Ovary (tissue), 3 donors: ENCODE results near the gene HSPA12A.

Source experiments
- EP300 ChIP-seq: sonication (generic); formaldehyde crosslinking; IDR thresholded peaks from one replicate; pipeline ENCODE4 v1.6.1; 2017; ENCODE audit warnings: antibody characterized with exemption
- POLR2A ChIP-seq: fragments of 450-650 bp; IDR thresholded peaks from one replicate; pipeline ENCODE4 v1.6.1; 2017; ENCODE audit warnings: antibody characterized with exemption, mild to moderate bottlenecking, moderate library complexity
- TF ChIP-seq, protein P1 (sequence below), 3 donors: fragments of 450-650 bp in 2 of 3; fragments of 200-600 bp in 1 of 3; IDR thresholded peaks; one replicate each; pipeline versions ENCODE4 v1.5.1 to v1.8.0; 2016 to 2022; ENCODE audit warnings: antibody characterized with exemption in 3 of 3, mild to moderate bottlenecking in 1 of 3
- donor health status: DM: no; HTN: no; CAD: no.

DNA sequence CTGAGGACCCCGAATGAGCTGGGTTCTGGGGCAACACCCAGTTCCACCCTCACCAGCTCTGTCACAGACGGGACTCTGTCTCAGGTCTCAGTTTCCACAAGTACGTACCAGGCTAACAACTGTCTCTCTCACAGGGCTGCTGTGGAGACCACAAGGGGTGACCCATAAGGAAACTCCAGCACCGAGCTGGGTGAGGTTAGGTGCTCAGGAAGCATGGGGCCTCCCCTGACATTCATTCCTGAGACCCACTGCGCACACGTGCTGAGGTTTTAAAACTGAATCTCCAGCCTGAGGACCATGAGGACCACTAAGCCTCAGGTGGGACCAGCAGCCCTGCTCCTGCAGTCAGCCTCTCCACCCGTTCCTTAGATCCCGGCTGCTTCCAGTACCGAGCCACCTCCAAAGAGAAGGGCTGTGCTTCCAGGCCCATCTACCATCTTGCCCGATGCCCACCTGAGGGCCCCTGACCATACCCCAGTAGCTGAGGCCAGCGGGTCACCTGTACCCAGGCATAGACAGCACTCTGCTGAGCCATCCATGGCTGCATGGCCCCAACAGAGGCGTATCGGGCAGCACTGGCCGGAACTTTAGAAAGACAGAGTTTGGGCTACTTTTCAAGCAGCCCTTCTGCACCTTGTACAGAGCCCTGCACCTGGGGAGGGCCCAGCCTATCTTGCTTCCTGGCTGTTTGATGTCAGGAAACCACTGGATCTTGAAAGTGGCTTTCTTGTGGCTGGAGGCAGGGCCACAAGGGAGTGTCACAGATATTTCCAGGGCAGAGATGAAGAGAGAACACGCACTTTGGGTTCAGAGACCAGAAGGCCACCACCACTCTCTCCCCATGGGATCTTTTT, 18.7 kb downstream of the HSPA12A start:
- TF ChIP-seq, protein P1, sequence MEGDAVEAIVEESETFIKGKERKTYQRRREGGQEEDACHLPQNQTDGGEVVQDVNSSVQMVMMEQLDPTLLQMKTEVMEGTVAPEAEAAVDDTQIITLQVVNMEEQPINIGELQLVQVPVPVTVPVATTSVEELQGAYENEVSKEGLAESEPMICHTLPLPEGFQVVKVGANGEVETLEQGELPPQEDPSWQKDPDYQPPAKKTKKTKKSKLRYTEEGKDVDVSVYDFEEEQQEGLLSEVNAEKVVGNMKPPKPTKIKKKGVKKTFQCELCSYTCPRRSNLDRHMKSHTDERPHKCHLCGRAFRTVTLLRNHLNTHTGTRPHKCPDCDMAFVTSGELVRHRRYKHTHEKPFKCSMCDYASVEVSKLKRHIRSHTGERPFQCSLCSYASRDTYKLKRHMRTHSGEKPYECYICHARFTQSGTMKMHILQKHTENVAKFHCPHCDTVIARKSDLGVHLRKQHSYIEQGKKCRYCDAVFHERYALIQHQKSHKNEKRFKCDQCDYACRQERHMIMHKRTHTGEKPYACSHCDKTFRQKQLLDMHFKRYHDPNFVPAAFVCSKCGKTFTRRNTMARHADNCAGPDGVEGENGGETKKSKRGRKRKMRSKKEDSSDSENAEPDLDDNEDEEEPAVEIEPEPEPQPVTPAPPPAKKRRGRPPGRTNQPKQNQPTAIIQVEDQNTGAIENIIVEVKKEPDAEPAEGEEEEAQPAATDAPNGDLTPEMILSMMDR (IDR thresholded peaks at IDR 0.05) = no peak
- TF ChIP-seq POLR2A = no peak
- no peak for TF ChIP-seq EP300
